Measurements from ENCODE around the gene DUOXA1.
"Not testable (repeated sequence)": the region's sequence is repeated elsewhere in the genome, so short reads cannot be mapped to it uniquely, and the experiment has no call there.

DUOXA1 gene

GRCh38 chr15:45087513-45087912 lies 42.2 kb downstream of the DUOXA1 start:
- DNase-seq = no peak

- no peak for DNase-seq
These were observed 45.5 kb downstream of the DUOXA1 start for GRCh38 chr15:45084163-45084562.

GRCh38 chr15:45083223-45083622 lies 46.5 kb downstream of the DUOXA1 start:
- DNase-seq = no peak

GRCh38 chr15:45082412-45082811 lies 47.3 kb downstream of the DUOXA1 start:
- not testable (repeated sequence) for DNase-seq

- not testable (repeated sequence) for DNase-seq
These were observed 49.1 kb downstream of the DUOXA1 start for GRCh38 chr15:45080593-45080992.

GRCh38 chr15:45079628-45080246 lies 49.9 kb downstream of the DUOXA1 start:
- not testable (repeated sequence) for DNase-seq

- not testable (repeated sequence) for DNase-seq
These were observed 50.5 kb downstream of the DUOXA1 start for GRCh38 chr15:45079201-45079600.

GRCh38 chr15:45077391-45077790 lies 52.3 kb downstream of the DUOXA1 start:
- not testable (repeated sequence) for DNase-seq

- DNase-seq = not testable (repeated sequence)
These were observed 54.0 kb downstream of the DUOXA1 start for GRCh38 chr15:45075440-45076320.

GRCh38 chr15:45073602-45074001 lies 56.1 kb downstream of the DUOXA1 start:
- not testable (repeated sequence) for DNase-seq

GRCh38 chr15:45069942-45070360 lies 59.7 kb downstream of the DUOXA1 start:
- DNase-seq = not testable (repeated sequence)

Data from NCI-H1105 treated with DMSO at 0.1 percent for 48 hours (cell line).